Gastrocnemius medialis (tissue), 4 donors: ENCODE data around the gene CDHR3. TPM values are rescaled to one million over a fixed set of nuclear protein-coding genes. Genes with fewer than 3 reads are reported as not detected.

ENCODE experiments used
- ATAC-seq, 2 donors: fragments of 150-250 bp; one replicate each; pipeline ENCODE4 v1.9.1; 2016
- DNase-seq, 2 donors: peaks; one replicate each; pipeline ENCODE4 v3.0.0-alpha.2; 2019
- H3K27ac ChIP-seq, 4 donors: fragments of 200-600 bp; sonication (generic); 1 replicate in 1 of 4; 2 replicates in 3 of 4; pipeline ENCODE4 v1.5.1; 2016 to 2018; ENCODE audit warnings: mild to moderate bottlenecking in 2 of 4, moderate library complexity in 1 of 4
- H3K27me3 ChIP-seq, 3 donors: fragments of 200-600 bp; sonication (generic) in 2 of 3; 1 replicate in 1 of 3; 2 replicates in 2 of 3; pipeline versions ENCODE4 v1.5.1 to v1.6.0; 2016 to 2019; ENCODE audit warnings: mild to moderate bottlenecking in 1 of 3, moderate library complexity in 1 of 3
- H3K36me3 ChIP-seq, 2 donors: fragments of 200-600 bp; sonication (generic) in 1 of 2; one replicate each; pipeline ENCODE4 v1.5.1; 2017 to 2018
- H3K4me1 ChIP-seq, 2 donors: fragments of 200-600 bp; sonication (generic) in 1 of 2; one replicate each; pipeline ENCODE4 v1.5.1; 2016 to 2017; ENCODE audit warnings: mild to moderate bottlenecking in 2 of 2
- H3K4me3 ChIP-seq, 4 donors: fragments of 200-600 bp; sonication (generic) in 3 of 4; 1 replicate in 1 of 4; 2 replicates in 3 of 4; pipeline ENCODE4 v1.5.1; 2016 to 2019; ENCODE audit warnings: mild to moderate bottlenecking in 2 of 4
- H3K9me3 ChIP-seq, 3 donors: fragments of 200-600 bp; sonication (generic) in 2 of 3; 1 replicate in 1 of 3; 2 replicates in 2 of 3; pipeline ENCODE4 v1.5.1; 2016 to 2019
- POLR2A ChIP-seq, 2 donors: fragments of 450-650 bp; IDR thresholded peaks; one replicate each; pipeline ENCODE4 v1.6.1; 2017; ENCODE audit warnings: antibody characterized with exemption in 2 of 2, mild to moderate bottlenecking in 2 of 2, moderate library complexity in 2 of 2
- in situ Hi-C, 4 donors: fragments of 200-750 bp; cut with MboI; loops; one replicate each; pipeline versions ENCODE4 v1.15.0 to v1.8.0; 2017; ENCODE audit warnings: low sequenced_read_pairs in 4 of 4
- intact Hi-C: fragments of 100-400 bp; cut with DNase I; formaldehyde crosslinking; loops from one replicate; pipeline ENCODE4 v1.15.1; 2023; ENCODE audit warnings: low total_unique reads
- total RNA-seq, 4 donors: library from RNA; depleted of rRNA; stranded (reverse); fragments of >200 nt; gene quantifications; one replicate each; pipeline versions ENCODE4 v1.1.0 to v1.2.3, GENCODE V29; 2016
- TF ChIP-seq, protein P1 (sequence below), 5 experiments: fragments of 450-650 bp in 3 of 5; fragments of 200-600 bp in 2 of 5; sonication (generic) in 2 of 5; IDR thresholded peaks in 4 of 5; conservative IDR thresholded peaks in 1 of 5; 1 replicate in 4 of 5; 2 replicates in 1 of 5; pipeline ENCODE4 v1.5.1; 2016 to 2019; ENCODE audit warnings: antibody characterized with exemption in 5 of 5, mild to moderate bottlenecking in 3 of 5, moderate library complexity in 3 of 5

Gene CDHR3
- total RNA-seq, 4 donors from 2014 or later, result 0.62 to 21.2 TPM; not detected in 2

DNA sequence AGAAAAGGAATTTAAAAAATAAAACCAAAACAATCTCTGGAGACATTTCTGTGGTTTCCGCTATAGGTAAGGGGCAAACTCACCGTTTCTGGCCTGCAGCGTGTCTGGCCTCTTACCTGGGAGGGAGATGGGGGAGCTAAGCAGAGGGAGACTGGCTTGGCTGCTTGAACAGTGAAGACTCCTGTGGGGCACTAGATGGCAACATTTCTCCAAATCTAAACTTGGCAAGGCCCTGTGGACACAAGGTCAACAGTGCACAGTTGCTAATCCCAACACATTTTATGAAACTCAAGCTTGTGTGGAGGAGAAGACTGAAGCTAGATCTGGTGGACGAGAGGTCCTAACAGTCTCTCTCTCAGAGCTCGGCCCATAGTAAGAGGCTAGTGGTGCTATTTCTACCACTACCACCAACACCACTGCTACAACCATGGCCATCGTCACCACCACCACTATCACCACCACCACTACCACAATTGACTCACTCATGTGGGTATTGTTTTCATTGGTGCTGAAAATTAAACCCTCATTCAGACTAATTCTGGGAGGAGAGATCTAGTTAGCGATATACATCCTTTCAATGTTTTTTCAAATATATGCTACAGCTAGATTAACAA, 28.4 kb upstream of the CDHR3 start:
- Histone ChIP-seq H3K4me3 (no peak overlapping the region), H3K27me3 (no peaks in the 10 kb centered on the region), H3K4me1 (no peaks in the 10 kb centered on the region), H3K27ac (no peak overlapping the region), H3K9me3 (no peaks in the 10 kb centered on the region), H3K36me3 (no peaks in the 10 kb centered on the region)
- in situ Hi-C loops (no loop called here), intact Hi-C loops (no loop called here)
- peak in 1 of 2 donors; percentile 62 for ATAC-seq
- DNase-seq, result no peak
- TF ChIP-seq, protein P1, sequence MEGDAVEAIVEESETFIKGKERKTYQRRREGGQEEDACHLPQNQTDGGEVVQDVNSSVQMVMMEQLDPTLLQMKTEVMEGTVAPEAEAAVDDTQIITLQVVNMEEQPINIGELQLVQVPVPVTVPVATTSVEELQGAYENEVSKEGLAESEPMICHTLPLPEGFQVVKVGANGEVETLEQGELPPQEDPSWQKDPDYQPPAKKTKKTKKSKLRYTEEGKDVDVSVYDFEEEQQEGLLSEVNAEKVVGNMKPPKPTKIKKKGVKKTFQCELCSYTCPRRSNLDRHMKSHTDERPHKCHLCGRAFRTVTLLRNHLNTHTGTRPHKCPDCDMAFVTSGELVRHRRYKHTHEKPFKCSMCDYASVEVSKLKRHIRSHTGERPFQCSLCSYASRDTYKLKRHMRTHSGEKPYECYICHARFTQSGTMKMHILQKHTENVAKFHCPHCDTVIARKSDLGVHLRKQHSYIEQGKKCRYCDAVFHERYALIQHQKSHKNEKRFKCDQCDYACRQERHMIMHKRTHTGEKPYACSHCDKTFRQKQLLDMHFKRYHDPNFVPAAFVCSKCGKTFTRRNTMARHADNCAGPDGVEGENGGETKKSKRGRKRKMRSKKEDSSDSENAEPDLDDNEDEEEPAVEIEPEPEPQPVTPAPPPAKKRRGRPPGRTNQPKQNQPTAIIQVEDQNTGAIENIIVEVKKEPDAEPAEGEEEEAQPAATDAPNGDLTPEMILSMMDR (IDR thresholded peaks at IDR 0.05 in 4 of 5, conservative IDR thresholded peaks at IDR 0.05 in 1 of 5), result no peak
- TF ChIP-seq POLR2A (IDR thresholded peaks at IDR 0.05), result no peak

DNA sequence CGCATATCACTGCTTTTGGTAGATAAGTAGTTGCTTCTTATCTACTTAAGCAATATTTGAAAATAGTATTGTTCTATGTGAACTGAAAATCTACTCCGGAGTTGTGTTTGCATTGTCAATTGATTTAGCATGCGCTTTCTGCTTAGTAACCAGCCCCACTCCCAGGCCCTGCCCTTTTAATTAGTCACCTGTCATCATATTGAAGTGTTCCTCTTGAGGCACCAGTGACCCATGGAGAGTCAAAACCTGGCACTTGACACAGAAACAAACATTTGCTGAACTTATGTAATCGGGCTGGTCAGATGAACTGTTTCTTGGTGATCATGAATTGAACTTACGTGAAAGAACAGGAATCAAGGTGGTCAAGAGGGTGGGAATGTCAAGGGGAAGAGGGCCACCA, 27.8 kb upstream of the CDHR3 start:
- H3K36me3 ChIP-seq, result no peaks in the 10 kb centered on the region
- ATAC-seq, result no peak

DNA sequence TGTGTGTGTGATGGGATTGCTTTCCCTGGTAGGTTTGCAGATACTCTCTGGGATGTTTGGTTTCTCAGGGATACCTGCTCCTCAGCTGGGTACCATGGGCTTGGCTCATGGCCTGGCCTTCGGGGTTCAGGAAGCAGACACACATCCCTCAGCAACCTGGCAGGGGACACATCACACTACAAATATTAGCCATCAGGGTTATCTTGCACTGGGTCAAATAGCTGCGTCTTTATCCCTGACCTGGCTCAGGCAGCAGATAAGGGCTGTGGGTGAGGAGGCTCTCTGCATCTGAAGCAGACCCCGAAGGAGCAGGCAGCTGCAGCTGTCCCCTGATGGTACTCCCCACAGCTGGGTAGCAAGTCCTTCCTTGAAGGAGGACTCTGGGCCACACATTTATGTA, 25.7 kb upstream of the CDHR3 start:
- Histone ChIP-seq H3K36me3 (no peaks in the 10 kb centered on the region), H3K27ac (no peak overlapping the region), H3K27me3 (no peaks in the 10 kb centered on the region), H3K4me3 (no peak overlapping the region), H3K9me3 (no peaks in the 10 kb centered on the region), H3K4me1 (no peaks in the 10 kb centered on the region)
- in situ Hi-C loops (no loop called here), intact Hi-C loops (no loop called here)
- DNase-seq (no peak), ATAC-seq (no peak)
- TF ChIP-seq POLR2A (IDR thresholded peaks at IDR 0.05), result no peak
- TF ChIP-seq, protein P1 (IDR thresholded peaks at IDR 0.05 in 4 of 5, conservative IDR thresholded peaks at IDR 0.05 in 1 of 5), result no peak

More for the DNA sequence above, 27.8 kb upstream of the CDHR3 start:
- H3K4me1 ChIP-seq, result no peaks in the 10 kb centered on the region
- in situ Hi-C loops (no loop called here), intact Hi-C loops (no loop called here)
- no peak for TF ChIP-seq POLR2A (IDR thresholded peaks at IDR 0.05)
- TF ChIP-seq, protein P1 (IDR thresholded peaks at IDR 0.05 in 4 of 5, conservative IDR thresholded peaks at IDR 0.05 in 1 of 5), result no peak
- no peak overlapping the region for H3K4me3 ChIP-seq
- H3K9me3 ChIP-seq, result no peaks in the 10 kb centered on the region
- no peaks in the 10 kb centered on the region for H3K27me3 ChIP-seq
- no peak overlapping the region for H3K27ac ChIP-seq
- no peak for DNase-seq

DNA sequence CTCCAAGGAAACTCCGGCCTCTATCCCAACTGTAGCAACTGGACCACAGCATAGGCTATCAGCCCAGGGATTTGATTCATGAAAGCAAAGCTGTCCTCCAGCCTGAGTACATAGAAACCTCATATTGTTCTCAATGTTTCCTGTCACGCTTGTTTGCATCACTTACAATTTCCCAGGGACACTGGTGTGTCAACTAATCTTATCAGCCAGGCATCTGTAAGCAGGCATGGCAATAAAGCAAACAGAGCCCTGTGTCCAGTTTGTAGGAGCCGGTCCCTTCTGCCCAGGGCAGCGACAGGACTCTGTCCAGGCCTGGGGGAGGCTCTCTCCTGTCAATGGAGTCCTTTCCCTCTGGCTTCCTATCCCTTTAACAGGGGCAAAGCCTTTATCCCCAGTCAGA, 23.0 kb upstream of the CDHR3 start:
- Histone ChIP-seq H3K4me1 (no peaks in the 10 kb centered on the region), H3K27me3 (no peaks in the 10 kb centered on the region), H3K27ac (no peak overlapping the region), H3K36me3 (no peaks in the 10 kb centered on the region), H3K9me3 (no peaks in the 10 kb centered on the region), H3K4me3 (no peak overlapping the region)
- in situ Hi-C loops, result no loop called here
- DNase-seq (no peak), ATAC-seq (no peak)
- intact Hi-C loops, result no loop called here
- TF ChIP-seq, protein P1 (IDR thresholded peaks at IDR 0.05 in 4 of 5, conservative IDR thresholded peaks at IDR 0.05 in 1 of 5), result no peak
- no peak for TF ChIP-seq POLR2A (IDR thresholded peaks at IDR 0.05)

DNA sequence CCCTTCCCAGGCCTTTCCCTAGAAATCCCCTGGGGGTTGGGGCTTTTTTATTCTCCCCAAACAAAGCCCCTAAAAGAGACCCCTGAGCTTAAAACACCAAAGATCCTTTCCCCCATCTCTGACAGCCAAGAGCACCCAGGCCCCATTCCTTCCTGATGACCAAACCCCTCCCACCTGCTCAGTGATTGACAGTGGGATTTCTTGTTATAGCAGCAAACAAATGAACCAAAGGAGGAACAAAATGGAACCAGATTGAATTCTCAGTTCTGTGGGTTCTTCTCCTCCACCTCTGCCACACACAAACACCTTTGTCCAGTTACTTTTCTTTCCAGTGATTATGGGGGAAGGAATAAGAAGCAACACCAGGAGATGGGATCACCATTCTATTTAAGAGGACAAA, 21.5 kb upstream of the CDHR3 start:
- in situ Hi-C loops (no loop called here), intact Hi-C loops (no loop called here)
- H3K4me1 ChIP-seq, result no peaks in the 10 kb centered on the region
- no peaks in the 10 kb centered on the region for H3K36me3 ChIP-seq
- no peak overlapping the region for H3K27ac ChIP-seq
- TF ChIP-seq POLR2A (IDR thresholded peaks at IDR 0.05), result no peak
- TF ChIP-seq, protein P1 (IDR thresholded peaks at IDR 0.05 in 4 of 5, conservative IDR thresholded peaks at IDR 0.05 in 1 of 5), result no peak
- no peaks in the 10 kb centered on the region for H3K9me3 ChIP-seq
- H3K27me3 ChIP-seq, result no peaks in the 10 kb centered on the region
- H3K4me3 ChIP-seq, result no peak overlapping the region
- no peak for DNase-seq
- ATAC-seq, result no peak
